NCI-H446 (cell line): Measurements from ENCODE around the gene CD8B2.
A peak's percentile ranks its signal among the peaks of the same experiment; 100 is the strongest.
"Not testable (repeated sequence)": the region's sequence is repeated elsewhere in the genome, so short reads cannot be mapped to it uniquely, and the experiment has no call there.

Experiments used
- DNase-seq, 2 experiments: peaks; one replicate each; lab custom pipeline; 2025; lab: John Stamatoyannopoulos, UW

CD8B2 gene

GRCh38 chr2:106511934-106512333 lies 24.8 kb downstream of the CD8B2 start:
- not testable (repeated sequence) for DNase-seq

- not testable (repeated sequence) for DNase-seq
Observed at GRCh38 chr2:106513391-106513790, 26.2 kb downstream of the CD8B2 start.

DNA sequence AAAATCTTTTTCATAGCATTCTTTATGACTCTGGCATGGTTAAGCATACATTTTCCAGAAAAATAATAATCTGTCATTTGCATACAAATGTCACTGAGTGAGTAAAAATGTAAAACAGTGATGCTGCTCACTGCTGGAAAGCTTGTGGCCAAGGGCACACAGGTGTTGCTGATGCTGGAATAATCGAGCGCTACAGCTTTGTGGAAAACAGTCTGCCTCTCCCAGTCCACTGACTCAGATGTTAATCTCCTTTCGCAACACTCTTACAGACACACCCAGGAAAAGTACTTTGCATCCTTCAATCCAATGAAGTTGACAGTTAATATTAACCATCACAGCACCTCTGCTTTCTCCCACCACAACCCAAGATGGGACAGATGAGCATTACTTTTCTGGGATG lies 27.7 kb downstream of the CD8B2 start:
- DNase-seq = not testable (repeated sequence)

GRCh38 chr2:106516436-106516835 lies 29.3 kb downstream of the CD8B2 start:
- no peak for DNase-seq

- DNase-seq = no peak
Observed at GRCh38 chr2:106516864-106517263, 29.7 kb downstream of the CD8B2 start.

GRCh38 chr2:106517329-106517728 lies 30.2 kb downstream of the CD8B2 start:
- DNase-seq = no peak

- DNase-seq = no peak
Observed at GRCh38 chr2:106519767-106520166, 32.6 kb downstream of the CD8B2 start.

DNA sequence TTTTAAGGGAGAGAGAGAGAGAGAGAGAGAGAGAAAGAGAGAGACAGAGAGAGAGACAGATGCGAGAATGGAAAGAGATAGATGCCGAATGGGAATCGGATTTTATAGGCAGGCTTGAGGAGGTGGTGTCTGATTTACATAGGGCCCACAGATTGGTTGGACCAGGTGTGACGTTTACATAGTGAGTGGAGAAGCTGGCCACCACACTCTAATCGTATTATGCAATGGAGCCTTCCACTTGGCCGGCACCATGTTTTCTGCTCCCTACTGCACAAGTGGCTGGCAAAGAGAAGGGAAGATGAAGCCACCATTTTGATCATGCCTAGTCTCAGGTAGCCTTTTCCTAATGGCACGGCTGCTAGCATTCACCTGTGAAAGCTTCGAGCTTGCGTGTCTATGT lies 33.9 kb downstream of the CD8B2 start:
- DNase-seq = no peak

DNA sequence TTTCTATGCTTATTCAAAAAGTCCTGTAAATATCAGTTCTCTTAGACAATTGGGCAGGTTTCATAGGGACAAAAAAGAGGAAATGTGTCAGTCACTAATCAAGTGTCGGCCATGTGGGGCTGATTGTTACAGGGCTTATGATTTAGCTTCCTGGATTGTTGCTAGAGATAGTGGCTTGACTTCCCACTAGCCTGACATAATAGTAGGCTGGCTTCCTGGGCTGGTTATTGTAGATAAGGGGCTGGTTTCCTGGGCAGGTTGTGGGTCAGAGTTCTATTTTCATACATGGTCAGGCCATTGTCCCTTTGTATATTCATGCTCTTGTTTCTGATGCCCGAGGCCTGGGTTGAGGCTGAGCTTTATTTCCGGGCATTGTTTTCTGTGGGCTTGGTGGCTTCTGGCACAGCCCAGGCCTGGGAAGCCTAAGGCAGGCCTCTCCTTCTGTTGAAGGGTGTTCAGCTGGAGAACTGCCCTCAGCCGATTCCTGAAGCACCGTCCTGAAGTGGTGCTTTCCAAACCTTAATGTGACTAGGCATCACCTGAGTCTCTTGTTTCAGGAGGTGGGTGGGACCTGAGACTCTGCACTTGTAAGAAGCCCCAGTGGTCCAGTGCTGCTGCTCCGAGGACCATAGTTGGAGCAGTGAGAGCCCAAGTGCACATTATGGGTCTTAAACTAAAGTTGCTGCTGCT lies 37.0 kb downstream of the CD8B2 start:
- DNase-seq = no peak

DNA sequence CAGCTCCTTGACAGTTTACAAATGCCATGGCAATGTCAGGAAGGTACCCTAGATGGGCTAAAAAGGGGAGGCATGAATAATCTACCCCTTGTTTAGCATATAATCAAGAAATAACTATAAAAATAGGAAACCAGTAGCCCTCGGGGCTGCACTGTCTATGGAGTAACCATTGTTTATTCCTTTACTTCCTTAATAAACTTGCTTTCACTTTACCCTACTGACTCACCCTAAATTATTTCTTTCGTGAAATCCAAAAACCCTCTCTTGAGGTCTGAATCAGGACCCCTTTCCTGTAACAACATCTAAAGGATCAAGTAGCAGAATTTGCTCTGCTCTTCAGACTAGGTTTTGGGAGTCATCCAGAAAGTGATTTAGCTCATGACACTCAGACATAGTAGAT lies 43.7 kb downstream of the CD8B2 start:
- DNase-seq = no peak

GRCh38 chr2:106531676-106532214 lies 44.6 kb downstream of the CD8B2 start:
- no peak for DNase-seq

DNA sequence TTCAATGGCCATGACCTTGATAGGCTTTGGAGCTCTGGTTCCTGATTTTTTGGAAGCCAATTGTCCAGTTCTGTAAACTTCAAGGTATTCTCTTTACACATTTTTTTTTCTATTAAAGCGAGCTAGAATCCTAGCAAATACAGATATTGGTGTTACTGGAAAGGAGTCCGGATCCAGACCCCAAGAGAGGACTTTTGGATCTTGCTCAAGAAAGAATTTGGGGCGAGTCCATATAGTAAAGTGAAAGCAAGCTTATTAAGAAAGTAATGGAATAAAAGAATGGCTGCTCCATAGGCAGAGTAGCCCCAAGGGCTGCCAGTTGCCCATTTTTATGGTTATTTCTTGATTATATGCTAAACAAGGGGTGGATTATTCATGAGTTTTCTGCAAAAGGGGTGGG lies 45.1 kb downstream of the CD8B2 start:
- no peak for DNase-seq

DNA sequence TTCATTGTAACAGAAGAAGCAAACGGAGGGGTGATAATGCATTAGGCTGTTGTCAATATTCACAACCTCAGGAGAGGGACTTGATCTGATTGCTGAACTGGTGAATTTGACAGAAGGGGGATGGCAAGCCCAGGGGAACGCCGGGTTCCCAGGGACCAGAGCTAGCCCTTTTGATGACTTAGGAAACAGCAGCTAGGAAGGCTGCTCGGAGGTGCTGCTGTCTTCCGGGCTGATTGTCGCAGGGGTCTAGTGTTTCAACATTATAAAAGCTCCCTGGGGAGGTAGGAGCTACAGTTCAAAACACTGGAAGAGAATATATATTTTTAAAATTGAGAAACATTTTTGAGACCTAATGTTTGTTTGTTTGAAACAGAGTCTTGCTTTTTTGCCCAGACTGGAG lies 47.3 kb downstream of the CD8B2 start:
- no peak for DNase-seq

- no peak for DNase-seq
Observed at GRCh38 chr2:106536490-106536889, 49.3 kb downstream of the CD8B2 start.

GRCh38 chr2:106537047-106537446 lies 49.9 kb downstream of the CD8B2 start:
- no peak for DNase-seq

GRCh38 chr2:106537791-106538191 lies 50.6 kb downstream of the CD8B2 start:
- DNase-seq = no peak

DNA sequence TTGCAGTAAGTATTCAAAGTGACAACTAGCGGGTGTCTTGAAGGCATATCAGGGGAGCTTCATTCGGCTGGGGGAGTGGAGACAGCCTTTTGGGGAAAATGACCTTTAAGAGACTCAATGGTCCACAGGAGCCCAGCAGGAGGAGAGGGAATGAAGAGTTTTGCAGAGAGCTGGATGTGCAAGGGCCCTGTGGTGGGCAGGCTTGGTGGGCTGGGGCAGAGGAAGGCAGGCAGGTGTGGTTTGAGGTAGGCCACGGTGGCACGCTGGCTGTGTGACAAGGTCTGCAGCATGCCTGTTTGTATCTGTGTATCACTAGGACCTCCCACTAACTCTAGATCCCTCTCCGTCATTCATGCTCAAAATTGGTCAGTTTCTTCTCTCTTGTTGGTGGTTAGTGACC lies 53.7 kb downstream of the CD8B2 start:
- no peak for DNase-seq

DNA sequence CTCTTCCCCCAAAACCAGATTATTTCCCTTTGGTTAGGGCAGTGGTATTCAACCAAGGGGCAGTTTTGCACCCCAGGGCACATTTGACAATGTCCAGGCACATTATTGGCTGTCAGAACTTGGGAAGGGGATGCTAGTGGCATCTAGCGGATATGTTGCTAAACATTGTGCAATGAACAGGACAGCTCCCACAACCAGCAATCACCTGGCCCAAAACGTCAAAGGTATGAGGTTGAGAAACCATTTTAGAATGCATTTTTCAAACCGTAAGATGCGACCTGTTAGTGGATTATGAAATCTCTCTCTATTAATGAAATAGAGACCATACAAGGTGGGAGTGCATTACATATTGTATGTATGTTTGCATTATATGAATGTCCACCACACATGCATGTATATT lies 54.2 kb downstream of the CD8B2 start:
- no peak for DNase-seq

DNA sequence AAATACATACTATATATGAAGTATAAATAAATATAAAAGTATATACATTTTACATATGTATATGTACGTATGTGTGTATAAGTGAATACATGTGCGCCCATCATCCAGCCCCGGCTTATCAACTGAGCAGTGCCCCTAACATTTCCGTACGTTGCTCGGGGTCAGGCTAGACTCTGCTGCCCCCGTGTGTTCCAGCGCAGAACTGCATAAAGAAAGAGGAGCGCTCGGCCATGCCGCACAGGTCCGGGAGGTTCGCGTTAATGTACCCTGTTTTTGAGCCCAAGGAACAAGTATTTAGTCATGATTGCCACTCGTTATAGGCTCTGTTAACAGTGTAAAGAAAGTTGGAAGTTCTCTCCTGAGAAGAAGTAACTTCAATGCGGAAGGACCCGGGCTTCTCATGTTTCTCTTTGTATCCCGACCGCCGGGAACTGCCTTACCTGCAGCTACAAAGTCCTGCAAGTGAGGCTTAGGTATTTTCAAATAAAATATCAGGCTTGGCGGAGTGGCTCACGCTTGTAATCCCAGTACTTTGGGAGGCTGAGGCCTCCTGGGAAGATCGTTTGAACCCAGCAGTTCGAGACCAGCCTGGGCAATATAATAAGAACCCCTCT lies 55.7 kb downstream of the CD8B2 start:
- peak; percentile 14 to 54 for DNase-seq

DNA sequence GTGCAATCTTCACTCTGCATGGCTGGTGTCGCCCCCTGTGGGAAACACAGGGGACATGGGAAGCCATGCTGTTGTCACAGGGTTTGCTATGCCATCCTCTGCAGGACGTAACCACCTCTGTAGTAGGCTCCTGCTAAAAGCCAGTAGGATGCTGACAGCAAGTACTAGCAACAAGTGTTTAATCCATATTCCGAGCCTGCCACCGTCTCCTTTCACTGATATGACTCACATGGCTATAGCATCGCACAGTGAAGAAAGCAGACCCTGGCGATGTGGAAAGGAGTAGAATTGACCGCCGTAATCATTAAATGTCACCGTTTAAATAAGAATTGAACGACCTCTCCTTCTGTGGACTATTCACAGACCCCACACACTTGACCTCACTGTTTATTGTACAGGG lies 57.8 kb downstream of the CD8B2 start:
- DNase-seq = no peak

DNA sequence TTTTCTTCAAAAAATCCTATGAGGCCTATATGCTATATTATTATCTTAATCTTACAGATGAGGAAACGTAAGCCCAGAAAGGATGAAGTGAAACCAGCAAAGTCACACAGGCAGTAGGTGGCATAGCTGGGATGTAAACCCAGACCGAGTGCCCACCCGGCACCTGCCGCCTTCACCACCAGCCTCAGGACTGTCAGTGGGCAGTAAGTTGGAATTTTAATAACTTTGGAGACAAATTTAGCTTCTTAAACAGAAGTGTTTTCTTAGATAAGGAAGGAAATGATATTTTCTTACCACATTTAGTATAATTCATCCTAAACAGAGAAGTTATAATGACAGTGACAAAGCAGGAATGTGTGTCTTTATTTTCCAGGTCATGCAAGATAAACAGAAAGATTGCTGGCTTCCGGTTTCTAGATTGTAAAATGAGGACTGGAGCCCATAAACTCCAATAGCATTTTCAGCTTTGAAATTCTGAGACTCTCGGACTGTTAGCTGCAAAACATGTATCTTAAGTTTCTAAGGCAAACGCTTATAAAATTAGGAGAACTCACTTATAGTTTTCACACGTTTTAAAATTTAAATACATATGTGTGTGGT lies 59.3 kb downstream of the CD8B2 start:
- no peak for DNase-seq

- no peak for DNase-seq
Observed at GRCh38 chr2:106547164-106547903, 60.2 kb downstream of the CD8B2 start.
